Fibroblast of the aortic adventitia (primary cell): ENCODE measurements around the gene TWIST2. TPM values are rescaled to one million over a fixed set of nuclear protein-coding genes. Genes with fewer than 3 reads are reported as not detected.
A peak's percentile ranks its signal among the peaks of the same experiment; 100 is the strongest.

ENCODE experiments used
- DNase-seq: peaks from one replicate; pipeline ENCODE4 v3.0.0-alpha.2; 2010; ENCODE audit warnings: low read depth
- H3K4me3 ChIP-seq: 2 replicates; pipeline ENCODE4 v1.5.1; 2011; ENCODE audit warnings: low read depth, mild to moderate bottlenecking, control low read depth, low read length, moderate library complexity
- CTCF ChIP-seq: IDR thresholded peaks from 2 replicates; pipeline ENCODE4 v1.5.1; 2011; ENCODE audit warnings: mild to moderate bottlenecking, low read length, control low read depth, inconsistent platforms; ENCODE audit not compliant: insufficient read depth
- total RNA-seq: library from RNA; depleted of rRNA; stranded (reverse); fragments of >200 nt; gene quantifications from 2 replicates; pipeline ENCODE4 v1.2.3, GENCODE V29; 2012; ENCODE audit warnings: low replicate concordance

Gene TWIST2
- total RNA-seq, 1 donor: 64.1 TPM

- no peak for TF ChIP-seq CTCF
- peak overlapping the region; percentile 75 for H3K4me3 ChIP-seq
- DNase-seq: peak; percentile 45
Observed at GRCh38 chr2:238850091-238850490, 2.2 kb downstream of the TWIST2 start.

GRCh38 chr2:238851026-238851425 is 3.1 kb downstream of the TWIST2 start:
- H3K4me3 ChIP-seq: peak overlapping the region; percentile 75
- TF ChIP-seq CTCF: no peak

GRCh38 chr2:238851761-238852160 is 3.9 kb downstream of the TWIST2 start:
- DNase-seq: peak; percentile 66
- TF ChIP-seq CTCF: no peak
- H3K4me3 ChIP-seq: peak overlapping the region; percentile 75

More at GRCh38 chr2:238851026-238851425, 3.1 kb downstream of the TWIST2 start:
- DNase-seq: no peak

GRCh38 chr2:238852206-238852869 is 4.5 kb downstream of the TWIST2 start:
- peak; percentile 67 for DNase-seq
- no peak for TF ChIP-seq CTCF
- H3K4me3 ChIP-seq: peak overlapping the region; percentile 75

GRCh38 chr2:238853218-238853617 is 5.3 kb downstream of the TWIST2 start:
- peak overlapping the region; percentile 62 for H3K4me3 ChIP-seq
- TF ChIP-seq CTCF: no peak
- DNase-seq: no peak

- no peak for TF ChIP-seq CTCF
- peak; percentile 60 for DNase-seq
- peak overlapping the region; percentile 62 for H3K4me3 ChIP-seq
Observed at GRCh38 chr2:238853721-238854120, 5.8 kb downstream of the TWIST2 start.

- H3K4me3 ChIP-seq: peak overlapping the region; percentile 62
- no peak for TF ChIP-seq CTCF
- DNase-seq: peak; percentile 55
Observed at GRCh38 chr2:238854246-238854645, 6.4 kb downstream of the TWIST2 start.
